B cell (primary cell): ENCODE data around the gene CPED1. TPM values are rescaled to one million over a fixed set of nuclear protein-coding genes. Genes with fewer than 3 reads are reported as not detected.

Source experiments
- ATAC-seq: fragments of 200-7000 bp; cut with Tn5 transposase; one replicate; pipeline ENCODE4 v1.10.0; 2021; ENCODE audit warnings: low read depth, mild to moderate bottlenecking, moderate number of reproducible peaks, moderate library complexity
- CTCF ChIA-PET: fragments of 350-600 bp; sonication (Branson Sonifier 250); formaldehyde crosslinking; loops from one replicate; lab custom pipeline; 2021; ENCODE audit warnings: antibody characterized with exemption, inconsistent platforms; lab: Charles Lee
- POLR2A ChIA-PET: fragments of 350-600 bp; sonication (Branson Sonifier 250); formaldehyde crosslinking; loops from one replicate; lab custom pipeline; 2021; ENCODE audit warnings: antibody characterized with exemption; lab: Charles Lee
- DNase-seq: peaks from one replicate; pipeline ENCODE4 v3.0.0; 2013
- H2AFZ ChIP-seq: 2 replicates; pipeline ENCODE4 v1.6.1; 2012; ENCODE audit warnings: mild to moderate bottlenecking, low read depth, low read length; ENCODE audit not compliant: insufficient read depth, poor library complexity, severe bottlenecking
- H3K27ac ChIP-seq, 2 donors: 1 replicate in 1 of 2; 2 replicates in 1 of 2; pipeline ENCODE4 v1.5.1; 2012 to 2013; ENCODE audit warnings: low read length in 2 of 2, mild to moderate bottlenecking in 2 of 2, moderate library complexity in 1 of 2
- H3K27me3 ChIP-seq, 4 experiments: fragments of 200-600 bp in 1 of 4; sonication (generic) in 1 of 4; replicated peaks in 1 of 4; 1 replicate in 2 of 4; 2 replicates in 2 of 4; pipeline versions ENCODE4 v1.6.1 to v1.7.0; 2013 to 2016; ENCODE audit warnings: low read length in 3 of 4, mild to moderate bottlenecking in 2 of 4, mixed read lengths in 1 of 4, moderate library complexity in 1 of 4; ENCODE audit not compliant: insufficient read depth in 4 of 4, control insufficient read depth in 3 of 4; ENCODE audit errors: control extremely low read depth in 1 of 4
- H3K36me3 ChIP-seq, 2 experiments: replicated peaks in 1 of 2; 1 replicate in 1 of 2; 2 replicates in 1 of 2; pipeline versions ENCODE4 v1.6.1 to v1.7.1; 2013; ENCODE audit warnings: low read length in 1 of 2; ENCODE audit not compliant: insufficient read depth in 2 of 2, control insufficient read depth in 1 of 2; ENCODE audit errors: control extremely low read depth in 1 of 2, extremely low read depth in 1 of 2
- H3K4me1 ChIP-seq, 2 donors: fragments of 200-600 bp in 1 of 2; sonication (generic) in 1 of 2; 1 replicate in 1 of 2; 2 replicates in 1 of 2; pipeline versions ENCODE4 v1.5.1 to v1.6.1; 2013 to 2017; ENCODE audit warnings: low read length in 2 of 2; ENCODE audit not compliant: control insufficient read depth in 2 of 2, insufficient read depth in 2 of 2
- H3K4me2 ChIP-seq: replicated peaks from 2 replicates; pipeline ENCODE3; 2012; ENCODE audit warnings: mild to moderate bottlenecking, low read depth, low read length; ENCODE audit not compliant: poor library complexity, severe bottlenecking
- H3K4me3 ChIP-seq, 5 experiments: fragments of 200-600 bp in 1 of 5; sonication (generic) in 1 of 5; 1 replicate in 3 of 5; 2 replicates in 2 of 5; pipeline versions ENCODE4 v1.5.1 to v1.7.0; 2011 to 2016; ENCODE audit warnings: low read length in 4 of 5, mild to moderate bottlenecking in 4 of 5, low read depth in 2 of 5, control low read depth in 1 of 5, moderate library complexity in 1 of 5; ENCODE audit not compliant: insufficient read depth in 1 of 5; ENCODE audit errors: control extremely low read depth in 1 of 5, extremely low read depth in 1 of 5
- H3K79me2 ChIP-seq: fragments of 200-600 bp; sonication (generic); one replicate; pipeline ENCODE4 v1.6.0; 2016; ENCODE audit warnings: low read length; ENCODE audit not compliant: control insufficient read depth, insufficient read depth
- H3K9ac ChIP-seq: fragments of 200-600 bp; sonication (generic); 2 replicates; pipeline ENCODE4 v1.6.1; 2017; ENCODE audit warnings: mild to moderate bottlenecking, low read length, moderate library complexity
- H3K9me3 ChIP-seq, 3 donors: one replicate each; pipeline versions ENCODE4 v1.6.1 to v1.7.1; 2013; ENCODE audit warnings: low read length in 2 of 3; ENCODE audit not compliant: control insufficient read depth in 2 of 3, insufficient read depth in 1 of 3; ENCODE audit errors: control extremely low read depth in 1 of 3
- H4K20me1 ChIP-seq: 2 replicates; pipeline ENCODE4 v1.6.0; 2012; ENCODE audit warnings: mild to moderate bottlenecking, low read length; ENCODE audit not compliant: insufficient read depth, control insufficient read depth, poor library complexity, severe bottlenecking
- H3K27ac Mint-ChIP-seq: one replicate; pipeline ENCODE4 v1.8.0; 2021; ENCODE audit warnings: mixed read lengths
- H3K27me3 Mint-ChIP-seq: one replicate; pipeline ENCODE4 v1.8.0; 2021; ENCODE audit warnings: mixed read lengths
- H3K4me1 Mint-ChIP-seq: one replicate; pipeline ENCODE4 v1.8.0; 2021; ENCODE audit warnings: mixed read lengths
- H3K4me3 Mint-ChIP-seq: one replicate; pipeline ENCODE4 v1.8.0; 2021; ENCODE audit warnings: mixed read lengths
- H3K9me3 Mint-ChIP-seq: one replicate; pipeline ENCODE4 v1.8.0; 2022; ENCODE audit warnings: mixed read lengths; ENCODE audit not compliant: insufficient read depth
- CTCF ChIP-seq: fragments of 200-600 bp; IDR thresholded peaks from one replicate; pipeline ENCODE4 v1.8.0; 2022; ENCODE audit warnings: antibody characterized with exemption, mild to moderate bottlenecking
- EZH2 ChIP-seq: IDR thresholded peaks from 2 replicates; pipeline ENCODE4 v1.6.1; 2012; ENCODE audit warnings: borderline replicate concordance, low read depth, mild to moderate bottlenecking, moderate library complexity, low read length; ENCODE audit not compliant: insufficient read depth, poor library complexity, severe bottlenecking
- WGBS: methylation state at CpG from one replicate; pipeline ENCODE4 v1.1.5; 2013; ENCODE audit warnings: missing lambda C conversion rate; ENCODE audit not compliant: insufficient coverage; 5-methylcytosine and 5-hydroxymethylcytosine counted together
- intact Hi-C: fragments of 100-400 bp; cut with micrococcal nuclease; formaldehyde crosslinking; loops from one replicate; pipeline ENCODE4 v1.10.0; 2022
- polyA plus RNA-seq: library from polyadenylated mRNA; depleted of rRNA; stranded (reverse); fragments of >200 nt; gene quantifications from 2 replicates; pipeline ENCODE4 v1.2.3, GENCODE V29; 2012
- total RNA-seq, 2 donors: library from RNA; stranded (reverse); fragments of 120-200 nt in 1 of 2; gene quantifications; 1 replicate in 1 of 2; 2 replicates in 1 of 2; pipeline versions ENCODE4 v1.2.3 to v1.2.4, GENCODE V29; 2013 to 2022

CPED1 gene
- total and polyA plus RNA-seq, 2 donors (not counting 1 experiment from before 2014, with no cell fraction given): 0.44 to 3.8 TPM

DNA sequence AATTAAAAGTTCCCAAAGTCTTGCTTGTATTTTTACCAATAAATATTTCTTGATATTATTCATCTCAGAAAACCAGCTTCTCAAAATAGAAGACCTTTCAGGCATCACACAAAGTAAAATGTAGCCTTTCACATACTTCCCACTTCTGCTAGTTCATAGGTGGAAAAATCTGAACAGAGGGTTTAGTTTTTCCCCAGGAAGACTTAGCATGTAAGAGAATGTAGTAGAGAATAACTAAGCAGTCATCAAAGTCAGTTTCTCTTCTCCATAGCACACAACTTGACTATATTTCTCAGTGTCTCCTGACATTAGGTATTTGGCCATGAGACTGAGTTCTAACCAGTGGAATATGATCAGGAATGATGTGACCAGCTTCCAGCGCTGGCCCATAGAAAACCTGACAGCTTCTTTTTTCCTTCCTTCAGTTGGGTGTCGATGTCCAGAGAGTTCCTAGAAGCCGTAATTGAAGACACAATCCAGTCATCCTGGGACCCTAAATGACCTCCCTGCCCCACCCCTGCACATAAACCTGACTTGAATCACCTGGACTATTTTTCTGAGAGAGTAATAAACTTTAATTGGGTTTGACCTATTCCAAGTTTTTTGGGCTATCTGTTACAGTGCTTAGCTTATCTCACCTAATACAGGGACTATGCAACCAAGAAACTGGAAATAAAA, 272.8 kb downstream of the CPED1 start:
- no peak overlapping the region for H3K27ac ChIP-seq
- no CpG with 5 or more reads among the region's 3 CpGs for WGBS
- H3K4me1 Mint-ChIP-seq: peaks cover 26% of the 10 kb centered on the region
- ChIA-PET POLR2A (no interaction called here), CTCF (interaction anchor here (0.6 kb wide), 1 partner anchor 132 kb away, joined by 3 read pairs; no protein-coding TSS in a partner anchor)
- no peaks in the 10 kb centered on the region for H3K79me2 ChIP-seq
- H3K4me1 ChIP-seq: peaks cover 6 to 7% of the 10 kb centered on the region in 2 donors
- H3K4me3 Mint-ChIP-seq: no peak overlapping the region
- H3K4me2 ChIP-seq: no peak overlapping the region
- intact Hi-C loops: no loop called here
- H3K27me3 ChIP-seq: no peaks in the 10 kb centered on the region
- no peak overlapping the region for H3K27ac Mint-ChIP-seq
- ATAC-seq (no peak), DNase-seq (no peak)
- H2AFZ ChIP-seq: no peak overlapping the region
- TF ChIP-seq CTCF (no peak), EZH2 (no peak)
- H3K9me3 Mint-ChIP-seq: peaks cover 2% of the 10 kb centered on the region
- H3K9ac ChIP-seq: no peak overlapping the region
- no peaks in the 10 kb centered on the region for H4K20me1 ChIP-seq
- H3K9me3 ChIP-seq: peaks cover 0 to 3% (median 0%) of the 10 kb centered on the region in 3 donors
- no peak overlapping the region for H3K4me3 ChIP-seq
- no peaks in the 10 kb centered on the region for H3K27me3 Mint-ChIP-seq
- no peaks in the 10 kb centered on the region for H3K36me3 ChIP-seq

- Histone ChIP-seq H2AFZ (no peak overlapping the region), H3K4me2 (no peak overlapping the region), H3K27ac (no peak overlapping the region), H3K79me2 (no peaks in the 10 kb centered on the region), H4K20me1 (no peaks in the 10 kb centered on the region), H3K4me1 (peaks cover 2% of the 10 kb centered on the region in 2 donors), H3K36me3 (no peaks in the 10 kb centered on the region), H3K9me3 (peaks cover 0 to 3% (median 0%) of the 10 kb centered on the region in 3 donors), H3K9ac (no peak overlapping the region), H3K4me3 (no peak overlapping the region), H3K27me3 (no peaks in the 10 kb centered on the region)
- Mint-ChIP-seq H3K4me1 (peaks cover 19% of the 10 kb centered on the region), H3K27me3 (no peaks in the 10 kb centered on the region), H3K27ac (no peak overlapping the region), H3K4me3 (no peak overlapping the region), H3K9me3 (no peaks in the 10 kb centered on the region)
- no CpG with 5 or more reads among the region's 1 CpG for WGBS
- DNase-seq: no peak
- ATAC-seq: no peak
- intact Hi-C loops: no loop called here
- POLR2A ChIA-PET: no interaction called here
- CTCF ChIA-PET: interaction anchor here (0.8 to 1.5 kb wide), 2 partner anchors 20 to 53 kb away, joined by 3 read pairs; no protein-coding TSS in a partner anchor
- TF ChIP-seq CTCF: no peak
- no peak for TF ChIP-seq EZH2
These were observed 273.7 kb downstream of the CPED1 start for GRCh38 chr7:121262221-121262620.
